SK-N-SH treated with all-trans-retinoic acid at 6 μM for 48 hours (cell line): Measurements from ENCODE around the gene MICAL1.

ENCODE experiments used
- ARNTL ChIP-seq: fragments of 450-650 bp; formaldehyde crosslinking; IDR thresholded peaks from 2 replicates; pipeline ENCODE4 v1.5.0; 2020; ENCODE audit warnings: low read depth, mild to moderate bottlenecking, moderate library complexity, borderline replicate concordance
- BACH2 ChIP-seq: fragments of 250-450 bp; sonication (Bioruptor Pico); IDR thresholded peaks from 2 replicates; pipeline ENCODE4 v1.9.0; 2021; ENCODE audit warnings: mild to moderate bottlenecking, borderline replicate concordance
- CREB5 ChIP-seq: fragments of 250-450 bp; sonication (Bioruptor Pico); IDR thresholded peaks from 2 replicates; pipeline ENCODE4 v1.5.1; 2020; ENCODE audit warnings: low read depth, mild to moderate bottlenecking, moderate library complexity
- CSRNP3 ChIP-seq: fragments of 250-450 bp; sonication (Bioruptor Pico); IDR thresholded peaks from 2 replicates; pipeline ENCODE4 v1.5.1; 2021; ENCODE audit warnings: mild to moderate bottlenecking, moderate library complexity
- PATZ1 ChIP-seq: fragments of 250-450 bp; sonication (Bioruptor Pico); IDR thresholded peaks from 2 replicates; pipeline ENCODE4 v1.8.0; 2020; ENCODE audit warnings: mild to moderate bottlenecking, moderate library complexity, borderline replicate concordance
- PPARA ChIP-seq: fragments of 250-450 bp; sonication (Bioruptor Pico); IDR thresholded peaks from 2 replicates; pipeline ENCODE4 v1.5.0; 2020; ENCODE audit warnings: mild to moderate bottlenecking, borderline replicate concordance
- RARB ChIP-seq: fragments of 250-450 bp; sonication (Bioruptor Pico); IDR thresholded peaks from 2 replicates; pipeline ENCODE4 v1.8.0; 2021; ENCODE audit warnings: mild to moderate bottlenecking, moderate library complexity
- SNAI2 ChIP-seq: fragments of 250-450 bp; sonication (Bioruptor Pico); IDR thresholded peaks from 2 replicates; pipeline ENCODE4 v1.5.0; 2020; ENCODE audit warnings: mild to moderate bottlenecking, moderate library complexity
- TOX ChIP-seq: fragments of 250-450 bp; sonication (Bioruptor Pico); IDR thresholded peaks from 2 replicates; pipeline ENCODE4 v1.8.0; 2021; ENCODE audit warnings: mild to moderate bottlenecking, moderate library complexity, borderline replicate concordance
- TSHZ2 ChIP-seq: fragments of 250-450 bp; sonication (Bioruptor Pico); IDR thresholded peaks from 2 replicates; pipeline ENCODE4 v1.5.0; 2020; ENCODE audit warnings: mild to moderate bottlenecking, moderate library complexity
- ZFP3 ChIP-seq: fragments of 250-450 bp; sonication (Bioruptor Pico); IDR thresholded peaks from 2 replicates; pipeline ENCODE4 v1.5.0; 2020; ENCODE audit warnings: mild to moderate bottlenecking, moderate library complexity
- ZFP30 ChIP-seq: fragments of 450-650 bp; formaldehyde crosslinking; IDR thresholded peaks from 2 replicates; pipeline ENCODE4 v1.5.0; 2022; ENCODE audit warnings: mild to moderate bottlenecking, moderate library complexity
- ZNF8 ChIP-seq: fragments of 450-650 bp; formaldehyde crosslinking; IDR thresholded peaks from 2 replicates; pipeline ENCODE4 v1.5.0; 2020; ENCODE audit warnings: mild to moderate bottlenecking, moderate library complexity

- TF ChIP-seq ARNTL (CRISPR knock-in tag), result no peak
- no peak for TF ChIP-seq BACH2 (CRISPR knock-in tag)
- no peak for TF ChIP-seq ZNF8 (CRISPR knock-in tag)
- TF ChIP-seq PATZ1 (CRISPR knock-in tag), result no peak
- TF ChIP-seq ZFP3 (CRISPR knock-in tag), result no peak
- no peak for TF ChIP-seq PPARA (CRISPR knock-in tag)
- TF ChIP-seq ZFP30 (CRISPR knock-in tag), result no peak
- no peak for TF ChIP-seq CREB5 (CRISPR knock-in tag)
- TF ChIP-seq SNAI2 (CRISPR knock-in tag), result no peak
- no peak for TF ChIP-seq RARB (CRISPR knock-in tag)
- TF ChIP-seq TOX, result no peak
- TF ChIP-seq TSHZ2 (CRISPR knock-in tag), result no peak
- no peak for TF ChIP-seq CSRNP3
Measured at GRCh38 chr6:109503327-109504224, 48.0 kb upstream of the MICAL1 start.
